Kidney glomerular epithelial cell (primary cell): ENCODE data around the gene IKZF2.

ENCODE experiments used
- DNase-seq: peaks from one replicate; lab custom pipeline; 2025; lab: John Stamatoyannopoulos, UW

The IKZF2 gene

GRCh38 chr2:213152888-213153287 lies 1.5 kb upstream of the IKZF2 start:
- no peak for DNase-seq

DNA sequence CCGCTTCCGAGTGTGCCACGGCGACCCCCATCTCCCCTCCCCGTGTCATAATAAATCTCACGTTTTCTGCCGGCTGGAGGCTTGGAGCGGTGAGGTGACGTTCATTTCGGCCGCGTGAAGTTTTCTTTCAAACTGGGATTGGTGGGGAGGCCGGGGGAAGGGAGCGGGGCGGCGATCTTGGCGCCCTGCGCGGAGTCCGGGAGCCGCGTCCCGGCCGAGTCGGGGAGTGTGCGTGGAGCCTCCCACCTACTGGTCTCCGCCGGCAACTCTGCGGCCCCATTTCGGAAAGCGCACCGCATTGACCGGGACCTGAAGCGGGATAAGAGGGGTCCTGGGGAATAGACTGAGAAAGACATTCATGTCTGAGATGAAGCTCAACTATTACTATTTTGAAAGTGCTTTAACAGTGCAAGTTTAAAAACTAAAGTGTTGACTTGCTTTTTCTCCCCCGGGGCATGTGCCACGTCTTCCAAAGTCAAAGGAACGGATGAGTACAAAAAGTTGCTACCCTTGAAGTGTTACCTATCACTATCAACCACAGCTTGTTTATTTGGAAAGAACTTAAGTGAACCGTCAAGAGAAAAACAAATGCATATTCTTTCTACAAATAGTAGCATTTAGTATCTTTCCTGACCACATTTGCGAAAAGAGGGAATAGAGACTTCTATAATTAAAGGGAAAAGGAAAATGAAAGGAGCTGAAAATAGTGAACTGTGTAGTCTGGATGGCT lies 818 bp upstream of the IKZF2 start:
- peak; percentile 63 for DNase-seq

- peak; percentile 20 for DNase-seq
These were observed 906 bp downstream of the IKZF2 start for GRCh38 chr2:213150315-213151097.

GRCh38 chr2:213149949-213150314 lies 1.5 kb downstream of the IKZF2 start:
- no peak for DNase-seq

DNA sequence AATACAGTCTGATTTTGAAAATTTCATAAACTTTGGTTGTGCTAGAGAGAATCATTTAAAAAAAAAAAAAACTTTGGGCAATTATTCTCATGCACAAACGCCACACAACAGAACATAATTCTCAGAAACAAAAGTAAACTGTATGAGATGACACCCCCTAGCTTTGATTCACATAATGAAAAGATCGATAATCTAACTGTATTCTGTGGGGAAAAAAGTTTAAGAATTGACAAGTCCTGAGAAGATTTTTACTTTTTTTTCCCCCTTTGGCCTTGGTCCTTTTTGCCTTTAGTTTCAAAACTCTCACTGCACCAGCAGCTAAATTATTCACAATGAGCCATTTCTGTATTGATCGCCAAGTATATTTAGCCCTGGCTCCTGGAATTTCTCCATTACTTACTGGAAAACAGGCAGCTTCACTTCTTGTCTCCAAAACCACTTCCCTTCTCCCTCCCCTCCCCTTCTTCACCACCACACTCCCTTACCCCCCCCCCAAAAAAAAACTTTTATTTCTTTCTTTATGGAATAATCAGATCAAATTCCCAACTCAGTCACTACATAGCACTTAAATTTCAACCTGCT lies 2.0 kb downstream of the IKZF2 start:
- no peak for DNase-seq

GRCh38 chr2:213148572-213149261 lies 2.7 kb downstream of the IKZF2 start:
- DNase-seq: no peak

DNA sequence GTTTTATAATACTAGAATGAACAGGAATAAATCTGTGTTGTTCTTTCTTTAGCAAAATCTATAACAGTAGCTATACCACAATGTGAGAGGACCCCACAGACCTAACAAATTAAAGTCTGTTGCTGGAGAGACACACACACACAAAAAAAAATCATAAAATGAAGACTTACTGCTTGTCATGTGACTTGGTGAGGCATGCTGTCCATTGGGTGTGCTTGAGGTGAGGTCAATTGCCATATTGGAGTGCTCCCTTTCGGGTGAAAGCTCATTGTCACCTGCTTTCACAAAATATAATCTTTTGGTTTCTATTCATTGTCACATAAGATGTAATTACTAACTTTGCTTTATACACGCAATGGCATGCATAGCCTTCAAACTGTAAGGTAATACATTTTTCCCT lies 3.9 kb downstream of the IKZF2 start:
- DNase-seq: no peak

- DNase-seq: no peak
These were observed 5.6 kb downstream of the IKZF2 start for GRCh38 chr2:213145715-213146242.

- no peak for DNase-seq
These were observed 14.3 kb downstream of the IKZF2 start for GRCh38 chr2:213137064-213137463.

DNA sequence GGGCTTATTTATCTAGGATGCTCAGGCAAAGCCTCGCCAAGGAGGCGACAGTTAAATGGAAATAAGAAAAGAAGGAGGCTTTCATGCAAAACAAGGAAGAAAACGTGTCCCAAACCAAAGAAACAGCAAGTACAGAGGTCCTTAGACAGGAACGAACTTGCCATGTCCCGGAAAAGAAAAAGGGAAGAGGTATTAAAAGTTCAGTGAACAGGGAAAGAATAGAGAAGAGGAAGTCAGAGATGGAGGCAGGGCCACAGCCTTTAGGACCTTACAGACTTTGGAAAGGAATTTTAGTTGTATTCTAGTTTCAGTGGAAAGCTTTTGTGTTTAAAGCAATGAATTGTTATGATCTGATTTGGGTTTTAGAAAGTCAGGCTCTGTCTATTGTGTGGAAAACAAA lies 22.1 kb downstream of the IKZF2 start:
- DNase-seq: no peak

DNA sequence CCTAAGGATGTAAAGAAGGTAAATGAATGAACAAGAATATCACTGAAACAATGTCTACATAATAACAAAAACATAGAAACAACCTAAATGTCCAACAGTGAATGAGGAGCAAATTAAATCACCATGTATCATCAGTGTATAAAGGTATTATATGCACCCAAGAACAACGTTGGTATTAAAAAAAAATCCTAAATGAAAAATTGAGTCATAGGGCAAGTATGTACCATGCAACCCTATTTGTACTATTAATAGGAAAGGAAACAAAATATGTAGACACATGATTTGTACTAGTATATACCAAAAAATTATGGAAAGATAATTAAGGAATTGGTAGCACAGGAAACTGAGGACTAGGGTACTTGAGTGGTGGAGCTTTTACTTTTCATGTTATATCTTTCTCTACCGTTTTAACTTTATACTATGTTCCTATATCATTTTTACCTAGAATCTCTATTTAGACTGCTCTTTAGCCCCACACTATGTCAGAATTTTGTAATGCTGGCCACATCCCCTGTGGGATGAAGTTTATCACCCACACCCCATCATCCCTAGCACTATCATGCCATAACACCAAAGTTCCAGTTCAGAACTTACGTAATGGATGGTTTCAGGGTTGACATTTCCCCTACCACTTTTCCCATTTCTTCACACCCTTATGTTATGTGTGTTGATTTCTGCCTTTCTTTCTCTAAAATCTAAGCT lies 25.6 kb downstream of the IKZF2 start:
- DNase-seq: no peak

DNA sequence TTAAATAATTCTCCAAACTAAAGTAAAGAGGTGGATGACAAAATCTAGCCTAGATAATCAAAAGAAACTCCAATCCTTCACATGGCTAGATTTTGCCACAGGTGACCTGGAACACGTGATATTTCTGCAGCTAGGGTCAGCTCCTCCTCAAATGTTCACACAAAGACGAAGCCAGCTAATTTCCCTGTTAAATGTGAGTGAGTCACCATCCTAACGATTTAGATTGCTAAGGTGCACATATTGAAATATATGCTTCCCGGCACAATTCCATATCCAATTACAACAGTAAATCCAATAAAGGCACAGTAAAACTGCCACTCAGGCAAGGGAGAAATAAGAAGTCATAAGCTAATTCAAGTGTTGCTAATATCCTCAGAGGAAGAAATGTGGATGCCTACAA lies 28.7 kb downstream of the IKZF2 start:
- no peak for DNase-seq

- no peak for DNase-seq
These were observed 29.7 kb downstream of the IKZF2 start for GRCh38 chr2:213121690-213122089.

- DNase-seq: peak; percentile 77
These were observed 32.2 kb downstream of the IKZF2 start for GRCh38 chr2:213119061-213119809.

DNA sequence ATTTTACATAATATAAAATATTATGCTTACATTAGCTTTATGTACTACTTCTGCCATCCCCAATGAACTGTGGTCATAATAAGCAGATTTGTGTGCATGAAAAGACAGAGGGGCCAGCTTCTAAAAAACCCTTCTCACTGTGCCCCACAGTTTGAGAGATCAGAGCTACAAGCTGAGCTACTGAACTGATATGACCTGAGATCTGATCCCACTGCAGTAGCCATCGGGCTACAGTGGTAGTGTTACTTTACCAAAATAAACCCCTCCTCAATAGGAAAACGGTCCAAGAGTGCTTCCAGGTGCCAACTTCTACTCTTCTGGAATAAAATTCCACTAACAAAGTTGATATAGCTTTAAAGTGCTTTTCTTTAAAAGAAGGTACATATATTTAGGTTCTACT lies 43.1 kb downstream of the IKZF2 start:
- DNase-seq: no peak

- no peak for DNase-seq
These were observed 43.7 kb downstream of the IKZF2 start for GRCh38 chr2:213107728-213108127.

DNA sequence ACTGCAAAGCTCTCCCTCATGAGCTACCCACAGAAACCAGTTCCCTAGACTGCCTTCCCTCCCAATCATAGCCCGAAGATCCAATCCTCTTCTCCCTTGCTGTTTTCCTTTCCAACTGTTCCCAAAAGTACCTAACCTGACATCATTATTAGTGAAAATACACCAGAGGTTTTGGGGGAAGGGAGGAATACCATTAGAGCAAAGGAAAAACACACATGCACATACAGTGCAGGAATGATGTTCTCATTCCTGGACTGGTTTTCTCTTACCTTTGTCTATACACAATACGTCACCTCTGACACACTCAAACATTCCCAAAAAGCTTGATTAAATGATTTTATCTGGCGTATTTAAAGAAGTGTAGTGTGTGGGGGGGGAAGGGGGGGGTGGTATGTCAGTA lies 46.2 kb downstream of the IKZF2 start:
- DNase-seq: no peak

GRCh38 chr2:213104903-213105202 lies 46.6 kb downstream of the IKZF2 start:
- DNase-seq: no peak

DNA sequence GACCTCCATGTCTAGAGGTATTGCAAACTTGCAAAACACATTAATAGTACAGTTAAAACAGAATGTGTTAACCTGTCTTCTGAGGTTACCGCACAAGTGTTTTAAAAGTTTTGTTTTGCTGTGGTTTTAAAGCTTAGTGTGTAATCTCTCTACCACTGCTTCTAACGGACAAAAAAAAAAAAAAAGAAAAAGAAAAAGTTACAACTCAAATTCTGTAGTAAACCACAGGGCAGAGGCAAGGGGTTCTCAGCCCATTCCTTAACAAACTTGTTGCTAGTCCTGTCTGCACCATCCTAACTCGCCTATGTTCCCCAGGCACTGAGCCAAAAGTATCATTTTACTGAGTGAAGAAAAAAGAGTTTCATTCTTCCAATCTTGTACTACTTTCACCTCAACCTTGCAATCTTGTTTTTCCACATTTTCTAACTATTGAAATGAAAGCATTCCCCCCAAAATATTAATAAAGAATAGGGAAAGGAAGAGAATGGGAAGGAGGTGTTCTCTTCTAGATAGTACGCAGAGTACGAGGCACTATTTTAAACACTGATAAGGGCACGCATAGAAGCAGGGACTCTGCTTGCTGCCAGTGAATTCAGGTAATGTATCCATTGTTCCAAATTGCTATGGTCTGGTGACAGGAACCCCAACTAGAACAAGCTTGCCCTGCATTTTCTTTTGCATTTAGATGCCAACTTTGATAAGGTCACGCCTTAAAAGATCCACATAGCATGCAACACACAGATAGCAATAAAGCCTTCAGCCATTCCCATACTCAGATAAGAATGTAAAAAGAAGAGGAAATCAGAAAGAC lies 47.1 kb downstream of the IKZF2 start:
- DNase-seq: no peak

DNA sequence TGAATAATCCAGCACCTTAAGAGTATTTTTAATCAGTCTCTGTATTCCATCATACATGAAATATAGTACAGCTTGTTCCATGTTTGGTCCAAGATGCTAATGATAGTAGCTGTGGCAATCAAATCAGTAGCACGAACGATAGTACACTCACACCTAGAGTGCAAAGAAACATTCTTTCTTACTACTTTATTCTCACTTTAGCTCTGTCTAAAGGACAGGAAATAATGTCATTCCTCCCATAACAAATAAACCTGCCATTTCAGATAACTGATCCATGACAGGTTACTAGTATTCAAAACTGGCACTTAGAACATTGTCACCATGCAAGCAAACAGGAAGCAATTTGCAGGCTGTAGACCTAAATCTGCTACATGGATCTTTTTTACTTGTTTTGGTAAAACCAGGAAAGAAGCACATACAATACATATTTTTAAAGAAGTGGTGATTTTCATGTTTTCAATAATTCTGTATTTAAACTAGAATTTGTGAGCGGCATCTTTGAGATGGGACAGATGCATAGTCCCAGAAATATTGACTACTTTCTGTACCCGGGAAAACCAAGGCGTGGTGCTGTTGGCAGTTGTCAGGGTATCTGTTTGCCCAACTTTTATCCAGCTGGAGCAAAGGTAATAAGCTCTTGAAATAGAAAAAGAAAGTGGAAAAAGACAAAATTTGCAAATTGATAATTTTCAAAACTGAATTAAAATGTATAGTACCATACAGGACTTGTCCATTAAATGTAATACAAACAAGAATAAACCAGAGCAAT lies 49.5 kb downstream of the IKZF2 start:
- DNase-seq: no peak
